AG10803 (cell line): ENCODE data around the gene GUCA1C.
A peak's percentile ranks its signal among the peaks of the same experiment; 100 is the strongest.

ENCODE experiments used
- DNase-seq: peaks from one replicate; pipeline ENCODE4 v3.0.0; 2010; ENCODE audit warnings: low read depth
- H3K4me3 ChIP-seq: 2 replicates; pipeline ENCODE4 v1.5.1; 2011; ENCODE audit warnings: mild to moderate bottlenecking, low read length, control low read depth
- TF ChIP-seq, protein P1 (sequence below): conservative IDR thresholded peaks from 2 replicates; pipeline ENCODE4 v1.5.1; 2011; ENCODE audit warnings: mild to moderate bottlenecking, low read length, control low read depth, inconsistent platforms

The GUCA1C gene

DNA sequence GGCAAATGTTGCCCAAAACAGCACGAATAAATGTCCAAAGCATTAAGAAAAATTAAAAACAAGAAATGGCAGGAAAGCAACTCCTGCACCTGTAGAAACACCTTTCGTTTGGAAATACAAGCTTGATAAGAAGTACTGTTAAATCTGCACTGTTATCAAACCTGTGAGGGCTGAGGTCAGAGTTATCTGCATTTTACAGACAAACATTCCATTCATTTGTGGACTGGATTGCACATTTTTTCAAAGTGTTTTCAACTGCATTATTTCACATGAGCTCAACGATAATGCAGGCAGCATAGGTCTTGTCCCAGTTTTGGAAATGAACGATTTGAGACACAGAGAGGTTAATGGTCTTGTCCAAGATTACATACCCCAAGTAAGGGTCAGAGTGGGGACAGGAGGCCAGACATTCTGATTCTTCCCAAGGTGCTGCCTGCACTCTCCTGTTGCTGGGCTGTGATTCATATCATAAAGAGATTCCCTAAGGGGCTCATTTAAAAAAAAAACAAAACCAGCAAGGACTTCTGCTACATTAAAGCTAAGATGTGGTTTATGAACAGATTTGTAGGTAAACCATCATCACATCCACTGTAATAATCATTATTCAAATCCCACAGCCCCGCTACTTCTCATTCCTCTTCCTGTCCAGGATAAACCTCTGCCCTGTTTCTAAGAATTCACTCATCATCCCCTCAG lies 13.0 kb downstream of the GUCA1C start:
- H3K4me3 ChIP-seq, result no peak overlapping the region
- TF ChIP-seq, protein P1, sequence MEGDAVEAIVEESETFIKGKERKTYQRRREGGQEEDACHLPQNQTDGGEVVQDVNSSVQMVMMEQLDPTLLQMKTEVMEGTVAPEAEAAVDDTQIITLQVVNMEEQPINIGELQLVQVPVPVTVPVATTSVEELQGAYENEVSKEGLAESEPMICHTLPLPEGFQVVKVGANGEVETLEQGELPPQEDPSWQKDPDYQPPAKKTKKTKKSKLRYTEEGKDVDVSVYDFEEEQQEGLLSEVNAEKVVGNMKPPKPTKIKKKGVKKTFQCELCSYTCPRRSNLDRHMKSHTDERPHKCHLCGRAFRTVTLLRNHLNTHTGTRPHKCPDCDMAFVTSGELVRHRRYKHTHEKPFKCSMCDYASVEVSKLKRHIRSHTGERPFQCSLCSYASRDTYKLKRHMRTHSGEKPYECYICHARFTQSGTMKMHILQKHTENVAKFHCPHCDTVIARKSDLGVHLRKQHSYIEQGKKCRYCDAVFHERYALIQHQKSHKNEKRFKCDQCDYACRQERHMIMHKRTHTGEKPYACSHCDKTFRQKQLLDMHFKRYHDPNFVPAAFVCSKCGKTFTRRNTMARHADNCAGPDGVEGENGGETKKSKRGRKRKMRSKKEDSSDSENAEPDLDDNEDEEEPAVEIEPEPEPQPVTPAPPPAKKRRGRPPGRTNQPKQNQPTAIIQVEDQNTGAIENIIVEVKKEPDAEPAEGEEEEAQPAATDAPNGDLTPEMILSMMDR, result no peak
- no peak for DNase-seq

DNA sequence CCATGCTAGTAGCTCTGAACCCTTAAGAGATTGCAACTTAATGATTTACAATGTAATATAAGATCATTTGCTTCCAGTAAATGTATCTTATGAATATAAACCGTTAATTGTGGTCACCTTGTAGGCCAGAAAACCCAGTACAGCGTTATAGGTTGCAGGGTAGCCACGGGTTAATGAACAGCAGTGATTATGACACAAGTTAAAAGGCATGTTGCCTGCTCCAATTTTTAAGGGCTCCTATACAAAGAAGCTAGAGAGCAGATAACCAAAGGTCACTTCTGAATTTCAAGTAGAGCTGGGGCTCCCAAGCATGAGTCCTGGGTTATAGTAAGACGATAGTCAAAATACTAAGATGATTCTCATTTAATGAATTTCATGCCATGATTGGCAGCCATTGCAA lies 13.5 kb downstream of the GUCA1C start:
- TF ChIP-seq, protein P1, result no peak
- no peak overlapping the region for H3K4me3 ChIP-seq

DNA sequence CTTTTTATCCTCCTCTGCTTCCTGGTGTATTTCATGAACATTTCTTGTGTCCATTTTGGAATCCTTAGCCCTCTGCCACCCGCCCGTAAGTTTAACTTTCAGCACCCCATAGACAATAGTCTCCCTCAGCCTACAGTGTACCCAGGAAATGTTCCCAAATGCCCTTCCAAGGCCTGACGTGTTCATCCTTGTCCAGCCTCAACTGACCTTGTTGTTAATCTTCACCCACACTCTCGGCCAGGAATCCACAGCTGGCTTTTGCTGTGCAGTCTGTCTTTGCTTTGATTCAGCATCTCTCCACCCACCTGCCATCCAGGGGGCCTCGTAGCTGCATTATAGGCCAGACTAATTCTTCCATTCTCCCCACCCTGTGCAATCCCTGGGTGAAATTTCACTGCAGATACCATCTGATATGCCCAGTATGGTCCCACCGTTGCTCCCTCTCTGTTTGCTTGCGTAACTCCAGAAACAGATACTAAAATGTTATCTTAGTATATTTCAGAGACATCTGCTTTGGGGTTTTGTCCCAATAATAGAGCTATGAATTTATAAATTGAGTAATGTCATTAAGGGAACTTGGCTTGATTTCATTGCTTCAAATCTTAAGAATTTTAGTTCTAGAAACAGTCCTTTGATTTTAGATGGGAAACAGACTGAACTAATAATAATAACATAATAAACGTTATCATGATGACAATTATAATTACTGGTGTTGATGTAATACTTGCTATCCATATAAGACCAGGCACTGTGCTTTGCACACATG lies 16.6 kb downstream of the GUCA1C start:
- H3K4me3 ChIP-seq, result no peak overlapping the region
- DNase-seq, result no peak
- TF ChIP-seq, protein P1, result no peak

More for the DNA sequence above, 13.5 kb downstream of the GUCA1C start:
- no peak for DNase-seq

DNA sequence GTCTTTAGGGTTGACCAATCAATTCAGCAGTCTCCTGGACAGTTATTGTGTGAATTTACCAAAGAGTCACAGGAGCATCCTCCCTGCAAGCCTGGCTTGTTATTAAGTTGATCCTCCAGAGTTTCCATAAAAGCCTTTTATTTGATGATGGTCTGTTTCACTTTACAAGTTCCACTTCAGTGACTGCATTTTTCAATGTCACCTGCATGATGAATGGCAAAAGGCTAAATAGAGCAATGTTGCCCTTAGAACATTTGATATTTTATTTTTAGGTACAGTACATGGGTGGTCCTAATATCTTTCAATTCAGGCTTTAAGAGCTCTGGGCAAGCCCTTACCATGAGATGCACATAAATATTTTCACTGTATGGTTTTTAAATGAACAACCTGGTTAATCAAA lies 22.6 kb downstream of the GUCA1C start:
- TF ChIP-seq, protein P1, result no peak
- no peak for DNase-seq
- no peak overlapping the region for H3K4me3 ChIP-seq

DNA sequence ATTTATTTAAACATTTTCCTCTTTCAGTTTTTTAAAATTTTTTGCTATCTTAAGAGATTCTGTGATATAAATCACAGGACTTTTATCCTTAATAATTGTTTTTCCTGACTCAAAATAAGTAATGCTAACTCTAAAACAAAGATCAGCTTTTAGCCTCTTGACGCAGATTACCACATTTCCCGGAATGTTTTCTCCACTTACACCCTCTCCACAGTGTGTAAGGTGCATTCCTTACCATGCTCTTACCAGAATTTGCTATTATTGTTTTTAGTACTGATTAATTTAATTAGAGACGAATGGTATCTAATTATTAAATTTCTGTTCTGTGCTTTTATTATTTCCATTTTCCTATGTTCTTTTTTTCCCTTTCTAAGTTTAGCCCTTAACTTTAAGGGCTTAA lies 34.8 kb downstream of the GUCA1C start:
- no peak overlapping the region for H3K4me3 ChIP-seq
- TF ChIP-seq, protein P1, result no peak
- no peak for DNase-seq

DNA sequence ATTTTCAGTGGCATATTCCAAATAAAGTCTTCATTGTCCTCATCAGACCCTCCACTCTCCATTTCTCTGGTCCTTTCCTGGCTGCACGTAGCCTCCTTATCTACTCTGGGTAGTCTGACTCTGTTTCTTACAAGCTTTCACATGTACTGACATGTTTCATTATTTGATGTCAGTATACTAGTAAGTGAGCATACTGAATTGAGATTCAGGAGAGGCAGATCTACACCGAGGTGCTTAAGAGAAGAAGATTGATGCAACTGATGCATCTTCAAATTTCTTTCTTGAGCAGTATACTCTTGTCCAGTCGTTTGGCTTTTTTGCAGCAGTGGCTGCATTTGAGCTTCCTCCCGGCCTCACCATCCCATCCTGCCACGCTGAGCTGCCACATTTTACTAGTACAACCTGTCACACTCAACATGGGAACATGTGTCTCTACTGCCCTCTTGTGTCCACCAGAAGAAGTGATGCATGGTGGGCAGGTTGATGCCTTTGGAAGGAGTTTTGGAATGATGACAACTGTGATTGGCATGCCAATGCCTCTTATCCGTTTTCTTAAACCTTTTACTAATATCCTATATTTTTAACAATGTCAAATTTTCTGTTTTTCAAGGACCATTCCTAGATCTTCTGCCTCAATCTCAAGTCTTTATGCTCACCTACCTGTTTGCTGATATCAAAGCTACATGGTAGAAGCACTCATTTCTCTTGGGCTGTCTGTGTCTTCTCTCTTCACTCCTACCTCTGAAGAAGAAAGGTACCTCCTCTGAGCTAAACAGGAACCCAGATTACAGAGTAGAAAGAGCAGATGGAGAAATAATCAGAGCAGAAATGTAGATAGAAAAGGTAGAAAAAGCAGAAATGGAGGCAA lies 38.7 kb downstream of the GUCA1C start:
- peak; percentile 56 for DNase-seq
- no peak overlapping the region for H3K4me3 ChIP-seq
- TF ChIP-seq, protein P1, result peak; percentile 86
